Ecto neural progenitor cell (in vitro differentiated cells): Measurements from ENCODE around the gene RBM14.
"Not testable (repeated sequence)": the region's sequence is repeated elsewhere in the genome, so short reads cannot be mapped to it uniquely, and the experiment has no call there.

Source experiments
- DNase-seq: peaks from one replicate; pipeline ENCODE4 v3.0.0-alpha.2; 2018; ENCODE audit warnings: low spot score

RBM14 gene

GRCh38 chr11:66600219-66600618 lies 16.2 kb upstream of the RBM14 start:
- no peak for DNase-seq

GRCh38 chr11:66600631-66601233 lies 15.7 kb upstream of the RBM14 start:
- no peak for DNase-seq

GRCh38 chr11:66603072-66603471 lies 13.4 kb upstream of the RBM14 start:
- no peak for DNase-seq

GRCh38 chr11:66604155-66604554 lies 12.3 kb upstream of the RBM14 start:
- DNase-seq, result no peak

- DNase-seq, result not testable (repeated sequence)
Measured at GRCh38 chr11:66606608-66607007, 9.8 kb upstream of the RBM14 start.

GRCh38 chr11:66607126-66607834 lies 9.2 kb upstream of the RBM14 start:
- DNase-seq, result no peak

- DNase-seq, result no peak
Measured at GRCh38 chr11:66609721-66610617, 6.5 kb upstream of the RBM14 start.

- DNase-seq, result no peak
Measured at GRCh38 chr11:66612458-66612857, 4.0 kb upstream of the RBM14 start.

GRCh38 chr11:66614073-66614472 lies 2.4 kb upstream of the RBM14 start:
- DNase-seq, result no peak

GRCh38 chr11:66617155-66617834 lies 865 bp downstream of the RBM14 start:
- no peak for DNase-seq

- DNase-seq, result no peak
Measured at GRCh38 chr11:66619080-66619554, 2.7 kb downstream of the RBM14 start.

GRCh38 chr11:66624450-66624849 lies 8.0 kb downstream of the RBM14 start:
- DNase-seq, result no peak

- no peak for DNase-seq
Measured at GRCh38 chr11:66625041-66625751, 8.8 kb downstream of the RBM14 start.

- DNase-seq, result no peak
Measured at GRCh38 chr11:66625752-66626149, 9.3 kb downstream of the RBM14 start.

- DNase-seq, result no peak
Measured at GRCh38 chr11:66626382-66626781, 10.0 kb downstream of the RBM14 start.

- no peak for DNase-seq
Measured at GRCh38 chr11:66626926-66627325, 10.5 kb downstream of the RBM14 start.

GRCh38 chr11:66628061-66628603 lies 11.7 kb downstream of the RBM14 start:
- no peak for DNase-seq

GRCh38 chr11:66629356-66629755 lies 12.9 kb downstream of the RBM14 start:
- DNase-seq, result no peak

- DNase-seq, result no peak
Measured at GRCh38 chr11:66631883-66632282, 15.5 kb downstream of the RBM14 start.

GRCh38 chr11:66632952-66633351 lies 16.5 kb downstream of the RBM14 start:
- no peak for DNase-seq

GRCh38 chr11:66636411-66636810 lies 20.0 kb downstream of the RBM14 start:
- DNase-seq, result no peak
